ENCODE data around the gene STRN. TPM values are rescaled to one million over a fixed set of nuclear protein-coding genes. Genes with fewer than 3 reads are reported as not detected.
"Not testable (repeated sequence)": the region's sequence is repeated elsewhere in the genome, so short reads cannot be mapped to it uniquely, and the experiment has no call there.

The STRN gene
- total RNA-seq, 1 donor, result 18.5 TPM

DNA sequence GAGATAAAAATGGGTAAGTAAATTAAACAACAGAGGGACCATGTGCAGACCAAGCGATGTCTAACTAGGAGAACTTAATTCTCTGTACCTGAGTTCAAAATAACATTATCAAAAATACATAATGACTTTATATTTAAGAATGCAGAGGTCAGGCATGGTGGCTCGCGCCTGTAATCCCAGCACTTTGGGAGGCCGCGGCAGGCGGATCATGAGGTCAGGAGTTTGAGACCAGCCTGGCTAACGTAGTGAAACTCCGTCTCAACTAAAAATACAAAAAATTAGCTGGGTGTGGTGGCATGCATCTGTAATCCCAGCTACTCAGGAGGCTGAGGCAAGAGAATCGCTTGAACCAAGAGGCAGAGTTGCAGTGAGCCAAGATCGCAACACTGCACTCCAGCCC, 21.1 kb downstream of the STRN start:
- H3K27me3 ChIP-seq (ENCODE audit: insufficient read depth, low read length); H3K9me3 ChIP-seq (ENCODE audit: low read depth, low read length); H3K4me3 ChIP-seq (ENCODE audit: low read length); H3K4me1 ChIP-seq (ENCODE audit: insufficient read depth, low read length): not testable (repeated sequence)

DNA sequence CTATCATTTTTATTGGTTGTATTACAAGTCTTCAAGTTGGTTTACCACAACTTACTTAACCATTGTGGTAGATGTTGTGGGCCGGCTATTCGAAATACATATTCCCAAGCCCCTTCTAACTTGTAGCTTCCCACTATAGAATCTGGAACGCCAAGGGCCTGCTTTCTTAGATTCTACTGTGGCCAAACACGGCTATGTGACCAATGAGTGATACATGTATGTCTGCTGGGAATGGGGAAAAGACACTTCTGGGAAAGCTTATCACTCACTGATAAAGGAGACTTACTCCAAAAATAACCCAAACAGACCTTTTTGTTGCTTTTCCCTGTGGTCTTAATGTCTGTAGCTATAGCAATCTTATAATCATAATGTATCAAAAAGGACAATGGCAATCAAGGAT, 24.5 kb downstream of the STRN start:
- Histone ChIP-seq H3K4me3 (ENCODE audit: low read length) (no peak overlapping the region), H3K4me1 (ENCODE audit: insufficient read depth, low read length) (no peaks in the 10 kb centered on the region), H3K27me3 (ENCODE audit: insufficient read depth, low read length) (no peaks in the 10 kb centered on the region), H3K9me3 (ENCODE audit: low read depth, low read length) (no peaks in the 10 kb centered on the region)

DNA sequence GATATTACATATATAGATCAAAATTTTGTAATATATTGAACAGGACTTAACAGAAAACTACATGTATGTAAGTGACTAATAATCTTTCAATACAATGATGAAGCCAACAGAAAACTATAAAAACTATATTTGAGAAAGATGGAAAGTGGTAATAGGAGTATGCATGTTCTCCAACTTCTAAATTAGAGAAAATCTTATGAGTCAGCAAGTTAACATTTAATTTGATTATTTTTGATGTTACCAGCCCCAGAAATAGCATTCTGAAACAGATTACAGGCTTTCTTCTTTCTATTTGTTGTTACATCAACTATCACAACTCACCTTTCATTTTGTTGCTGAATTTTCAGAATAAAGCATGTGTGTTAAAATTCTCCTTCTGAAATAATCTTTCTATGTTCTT, 29.8 kb downstream of the STRN start:
- not testable (repeated sequence) for H3K4me1 ChIP-seq (ENCODE audit: insufficient read depth, low read length); H3K27me3 ChIP-seq (ENCODE audit: insufficient read depth, low read length); H3K9me3 ChIP-seq (ENCODE audit: low read depth, low read length); H3K4me3 ChIP-seq (ENCODE audit: low read length)

DNA sequence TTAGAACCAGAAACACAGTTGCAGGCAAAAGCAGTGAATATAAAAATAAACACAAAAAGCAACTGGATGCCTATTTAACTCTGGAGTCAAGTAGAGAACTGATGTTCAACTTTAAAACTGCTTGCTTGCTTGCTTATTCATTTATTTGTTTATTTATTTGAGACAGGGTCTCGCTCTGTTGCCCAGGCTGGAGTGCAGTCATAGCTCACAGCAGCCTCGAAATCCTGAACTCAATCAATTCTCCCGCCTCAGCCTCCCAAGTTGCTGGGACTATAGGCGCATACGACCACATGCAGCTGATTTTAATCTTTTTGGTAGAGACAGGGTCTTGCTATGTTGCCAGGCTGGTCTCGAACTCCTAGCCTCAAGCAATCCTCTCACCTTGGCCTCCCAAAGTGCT, 34.6 kb downstream of the STRN start:
- H3K27me3 ChIP-seq (ENCODE audit: insufficient read depth, low read length); H3K9me3 ChIP-seq (ENCODE audit: low read depth, low read length); H3K4me3 ChIP-seq (ENCODE audit: low read length); H3K4me1 ChIP-seq (ENCODE audit: insufficient read depth, low read length): not testable (repeated sequence)

DNA sequence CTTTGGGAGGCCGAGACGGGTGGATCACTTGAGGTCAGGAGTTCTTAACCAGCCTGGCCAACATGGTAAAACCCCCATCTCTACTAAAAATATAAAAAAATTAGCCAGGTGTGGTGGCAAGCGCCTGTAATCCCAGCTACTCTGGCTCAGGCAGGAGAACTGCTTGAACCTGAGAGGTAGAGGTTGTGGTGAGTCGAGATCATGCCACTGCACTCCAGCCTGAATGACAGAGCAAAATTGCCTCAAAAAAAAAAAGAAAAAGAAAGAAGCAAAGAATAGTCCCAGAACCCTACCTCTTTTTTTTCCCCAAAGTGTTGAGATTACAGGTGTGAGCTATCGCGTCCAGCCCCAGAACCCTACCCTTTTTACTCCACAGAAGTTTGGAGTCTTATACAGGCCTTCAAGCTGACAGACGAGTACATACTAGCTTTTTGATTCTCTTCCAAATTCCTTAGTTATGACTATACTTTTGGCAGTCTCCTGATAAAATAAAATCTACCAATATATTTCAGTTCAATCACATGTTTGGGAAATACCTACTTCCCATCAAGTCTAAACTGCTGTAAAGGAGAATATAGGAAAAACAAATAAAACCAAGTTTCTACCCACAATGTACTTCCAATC, 35.4 kb downstream of the STRN start:
- not testable (repeated sequence) for H3K9me3 ChIP-seq (ENCODE audit: low read depth, low read length); H3K27me3 ChIP-seq (ENCODE audit: insufficient read depth, low read length); H3K4me3 ChIP-seq (ENCODE audit: low read length); H3K4me1 ChIP-seq (ENCODE audit: insufficient read depth, low read length)

DNA sequence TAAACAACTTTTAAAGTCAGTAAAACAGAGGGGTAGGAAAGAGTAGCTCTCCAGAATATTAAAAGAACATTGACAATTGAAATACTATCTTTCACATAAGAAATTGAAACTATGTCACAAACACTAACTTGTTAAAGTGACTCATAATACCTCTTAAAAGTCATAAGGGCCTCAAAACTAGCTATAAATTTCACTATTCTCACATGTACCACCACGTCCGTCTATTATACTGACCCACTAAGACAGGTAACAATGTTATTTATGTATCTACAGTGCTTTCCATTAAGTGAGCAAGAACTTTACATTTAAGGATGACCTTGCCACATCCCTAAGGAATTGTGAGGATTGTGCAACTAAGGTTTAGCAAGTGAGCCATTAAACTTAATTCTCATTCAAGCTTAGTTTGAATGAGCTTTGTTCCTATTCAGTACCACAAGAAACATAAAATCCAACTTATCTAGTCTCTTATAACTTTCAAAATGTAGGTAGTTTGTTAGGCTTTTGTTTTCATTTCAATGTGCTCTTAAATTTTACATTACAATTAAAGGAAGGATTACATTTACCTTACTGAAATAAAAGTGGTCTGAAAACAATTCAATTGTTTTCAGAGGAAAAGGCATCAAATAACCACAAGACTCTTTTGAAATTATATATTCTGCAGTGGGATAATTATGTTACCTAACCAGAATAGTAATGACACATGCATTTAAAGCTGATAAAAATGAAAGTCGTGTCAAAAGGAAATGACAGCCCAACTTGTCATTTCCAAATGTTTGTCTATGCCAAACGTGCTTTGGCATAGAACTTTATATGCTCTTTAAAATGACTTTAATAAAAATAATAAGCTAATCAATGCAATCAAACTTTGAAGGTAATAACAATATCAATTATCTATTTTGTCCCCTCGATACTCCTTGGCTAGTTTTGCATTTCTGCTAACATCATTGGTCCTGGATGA, 39.9 kb downstream of the STRN start:
- not testable (repeated sequence) for H3K4me3 ChIP-seq (ENCODE audit: low read length); H3K9me3 ChIP-seq (ENCODE audit: low read depth, low read length); H3K27me3 ChIP-seq (ENCODE audit: insufficient read depth, low read length); H3K4me1 ChIP-seq (ENCODE audit: insufficient read depth, low read length)

DNA sequence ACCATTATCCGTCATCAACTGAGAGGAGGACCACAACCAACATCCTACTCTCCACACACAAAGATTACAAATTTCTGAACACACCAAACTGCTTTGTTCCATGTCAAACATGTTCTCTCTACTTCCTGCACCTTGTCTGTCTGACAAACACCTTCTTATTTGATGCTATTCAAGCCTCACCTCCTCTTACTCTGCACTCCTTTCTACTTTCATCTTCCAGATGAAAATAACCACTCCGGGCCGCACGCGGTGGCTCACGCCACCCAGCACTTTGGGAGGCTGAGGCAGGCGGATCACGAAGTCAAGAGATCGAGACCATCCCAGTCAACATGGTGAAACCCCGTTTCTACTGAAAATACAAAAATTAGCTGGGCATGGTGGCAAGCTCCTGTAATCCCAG, 43.7 kb downstream of the STRN start:
- H3K27me3 ChIP-seq (ENCODE audit: insufficient read depth, low read length); H3K9me3 ChIP-seq (ENCODE audit: low read depth, low read length); H3K4me3 ChIP-seq (ENCODE audit: low read length); H3K4me1 ChIP-seq (ENCODE audit: insufficient read depth, low read length): not testable (repeated sequence)

DNA sequence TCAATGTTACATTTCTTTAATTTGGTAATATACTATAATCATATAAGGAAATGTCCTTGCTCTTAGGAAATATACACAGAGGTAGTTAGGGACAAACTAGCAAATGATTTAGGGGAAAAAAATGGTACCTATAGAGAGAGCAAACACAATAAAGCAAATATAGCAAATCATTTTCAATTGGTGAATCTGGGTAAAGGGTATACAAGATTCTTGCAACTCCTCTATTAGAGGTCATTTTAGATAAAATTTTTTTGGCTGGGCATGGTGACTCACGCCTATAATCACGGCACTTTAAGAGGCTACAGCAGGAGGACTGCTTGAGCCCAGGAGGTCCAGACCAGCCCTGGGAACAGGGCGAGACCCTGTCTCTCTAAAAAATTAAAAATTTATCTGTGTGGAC, 44.4 kb downstream of the STRN start:
- H3K27me3 ChIP-seq (ENCODE audit: insufficient read depth, low read length), result no peaks in the 10 kb centered on the region
- no peaks in the 10 kb centered on the region for H3K4me1 ChIP-seq (ENCODE audit: insufficient read depth, low read length)
- no peak overlapping the region for H3K4me3 ChIP-seq (ENCODE audit: low read length)
- no peaks in the 10 kb centered on the region for H3K9me3 ChIP-seq (ENCODE audit: low read depth, low read length)

DNA sequence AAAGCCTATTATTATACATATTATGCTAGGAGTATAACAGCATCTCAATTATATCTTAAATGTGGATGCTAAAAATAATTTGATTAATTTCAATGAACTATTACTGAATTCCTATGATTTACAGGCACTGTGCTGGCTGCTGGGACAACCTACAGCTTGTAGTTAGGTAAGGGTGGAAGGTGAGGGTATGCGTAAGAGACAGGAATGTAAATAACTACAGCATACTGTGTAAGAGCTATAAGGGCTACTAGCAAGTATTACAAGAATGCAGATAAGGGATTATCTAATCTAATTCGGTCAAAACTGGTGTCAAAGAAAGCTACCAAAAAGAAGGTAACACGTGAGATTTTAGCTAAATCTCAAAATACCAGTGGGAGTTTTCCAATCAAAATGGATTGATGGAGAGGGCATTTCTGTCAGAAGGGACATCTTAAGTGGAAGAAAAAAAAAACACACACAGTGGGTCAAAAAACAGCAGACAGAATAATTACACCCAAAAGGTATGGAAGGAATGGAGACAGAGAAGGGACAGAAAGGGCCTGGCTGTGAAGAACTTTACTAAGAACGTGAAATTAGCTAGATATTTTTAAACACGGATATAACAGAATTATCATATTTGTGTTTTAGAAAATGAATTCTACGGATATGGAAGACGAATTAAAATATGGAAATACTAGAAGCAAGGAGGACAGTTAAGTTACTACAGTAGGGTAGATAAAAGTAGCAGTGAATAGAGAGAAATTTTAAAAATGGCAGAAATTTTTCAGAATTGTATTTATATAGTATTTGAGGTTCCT, 47.1 kb downstream of the STRN start:
- H3K4me3 ChIP-seq (ENCODE audit: low read length), result no peak overlapping the region
- H3K4me1 ChIP-seq (ENCODE audit: insufficient read depth, low read length), result peaks cover 7% of the 10 kb centered on the region
- H3K27me3 ChIP-seq (ENCODE audit: insufficient read depth, low read length), result no peaks in the 10 kb centered on the region
- no peaks in the 10 kb centered on the region for H3K9me3 ChIP-seq (ENCODE audit: low read depth, low read length)

DNA sequence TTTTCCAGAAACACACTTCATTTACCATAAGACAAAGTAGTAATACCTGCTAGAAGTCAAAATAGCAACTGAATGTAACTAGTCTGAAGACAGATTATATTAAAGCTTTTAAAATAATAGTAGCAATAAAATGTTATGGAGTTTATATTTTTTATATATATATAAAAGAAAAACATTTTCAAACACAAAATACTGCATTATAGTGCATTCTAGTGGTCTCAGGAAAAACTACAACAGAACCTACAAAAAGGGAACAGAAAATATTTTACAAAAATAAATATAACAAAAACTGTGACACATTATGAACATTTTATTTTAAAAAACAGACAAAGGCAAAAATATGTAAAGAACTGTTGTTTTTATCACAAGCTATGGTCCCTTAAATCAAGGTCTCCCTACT, 48.0 kb downstream of the STRN start:
- no peaks in the 10 kb centered on the region for H3K27me3 ChIP-seq (ENCODE audit: insufficient read depth, low read length)
- no peak overlapping the region for H3K4me3 ChIP-seq (ENCODE audit: low read length)
- H3K4me1 ChIP-seq (ENCODE audit: insufficient read depth, low read length), result peaks cover 7% of the 10 kb centered on the region
- no peaks in the 10 kb centered on the region for H3K9me3 ChIP-seq (ENCODE audit: low read depth, low read length)

DNA sequence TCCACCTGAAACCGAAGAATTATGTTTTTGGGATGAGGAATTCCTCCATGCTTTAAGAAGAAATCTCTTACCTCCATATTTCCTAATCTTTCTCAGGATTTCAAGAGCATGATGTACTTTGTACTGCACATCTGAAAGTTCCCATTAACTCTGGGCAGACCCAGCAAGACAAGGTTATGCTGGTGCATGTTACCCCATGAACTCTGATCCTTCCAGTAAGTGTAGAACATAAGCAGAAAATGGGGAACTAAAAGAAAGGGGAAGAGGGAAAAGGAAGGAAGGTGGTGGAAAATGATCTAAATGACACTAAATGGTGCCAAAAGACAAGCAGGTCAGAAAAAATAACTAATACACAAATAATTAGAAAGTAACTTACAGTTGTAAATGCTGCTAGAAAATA, 50.7 kb downstream of the STRN start:
- no peaks in the 10 kb centered on the region for H3K27me3 ChIP-seq (ENCODE audit: insufficient read depth, low read length)
- no peaks in the 10 kb centered on the region for H3K9me3 ChIP-seq (ENCODE audit: low read depth, low read length)
- H3K4me3 ChIP-seq (ENCODE audit: low read length), result no peak overlapping the region
- peaks cover 7% of the 10 kb centered on the region for H3K4me1 ChIP-seq (ENCODE audit: insufficient read depth, low read length)

DNA sequence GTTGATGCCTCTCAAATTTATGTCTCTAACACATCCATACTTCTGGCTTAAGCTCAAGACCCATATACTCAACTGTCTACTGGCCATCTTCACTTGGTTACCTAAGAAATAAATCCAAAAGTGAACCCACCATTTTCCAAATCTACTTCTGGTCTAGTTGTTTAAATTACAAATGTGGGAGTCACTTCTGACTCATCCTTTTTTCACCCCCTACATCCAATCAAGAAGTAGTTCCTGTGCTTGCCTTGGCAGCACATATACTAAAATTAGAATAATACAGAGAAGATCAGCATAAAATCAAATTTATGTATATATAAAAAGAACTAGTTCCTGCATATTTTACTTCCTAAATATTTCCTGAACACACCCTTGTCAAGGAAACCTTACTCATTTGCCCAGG, 53.6 kb downstream of the STRN start:
- H3K27me3 ChIP-seq (ENCODE audit: insufficient read depth, low read length), result no peaks in the 10 kb centered on the region
- no peaks in the 10 kb centered on the region for H3K9me3 ChIP-seq (ENCODE audit: low read depth, low read length)
- H3K4me3 ChIP-seq (ENCODE audit: low read length), result no peak overlapping the region
- peaks cover 7% of the 10 kb centered on the region for H3K4me1 ChIP-seq (ENCODE audit: insufficient read depth, low read length)

DNA sequence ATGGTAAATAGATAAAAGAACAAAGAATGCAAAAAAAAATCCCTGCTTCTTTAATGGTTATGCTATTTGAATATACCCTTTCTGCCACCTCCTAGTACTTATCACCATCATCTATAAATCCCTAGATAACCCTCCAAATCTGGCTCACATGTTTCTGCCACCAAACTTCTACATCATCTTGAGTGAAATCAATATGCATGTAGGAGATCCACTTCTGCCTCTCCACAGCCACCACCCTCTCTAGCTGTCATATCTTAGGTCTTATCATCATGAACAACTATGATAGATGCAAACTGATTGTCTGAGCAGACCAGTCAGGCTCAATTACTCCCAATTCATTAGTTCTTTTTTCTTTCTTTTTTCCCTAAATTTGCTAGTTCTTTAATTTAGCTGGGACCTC, 55.3 kb downstream of the STRN start:
- Histone ChIP-seq H3K9me3 (ENCODE audit: low read depth, low read length) (no peaks in the 10 kb centered on the region), H3K27me3 (ENCODE audit: insufficient read depth, low read length) (no peaks in the 10 kb centered on the region), H3K4me1 (ENCODE audit: insufficient read depth, low read length) (peaks cover 5% of the 10 kb centered on the region), H3K4me3 (ENCODE audit: low read length) (no peak overlapping the region)

DNA sequence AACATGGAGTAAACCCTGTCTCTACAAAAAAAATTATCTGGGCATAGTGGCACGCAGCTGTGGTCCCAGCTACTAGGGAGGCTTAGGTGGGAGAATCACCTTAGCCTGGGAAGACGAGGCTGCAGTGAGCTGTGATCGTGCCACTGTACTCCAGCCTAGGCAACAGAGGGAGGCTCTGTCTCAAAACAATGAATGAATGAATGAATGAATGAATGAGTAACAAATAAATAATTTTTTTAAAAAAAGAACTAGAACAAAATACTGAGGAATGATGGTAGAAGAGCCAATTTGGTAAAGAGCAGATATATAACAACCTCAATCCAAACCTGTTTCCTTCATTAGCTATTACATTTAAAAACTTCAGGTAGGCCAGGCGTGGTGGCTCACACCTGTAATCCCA, 60.1 kb downstream of the STRN start:
- no peaks in the 10 kb centered on the region for H3K27me3 ChIP-seq (ENCODE audit: insufficient read depth, low read length)
- no peak overlapping the region for H3K4me3 ChIP-seq (ENCODE audit: low read length)
- no peaks in the 10 kb centered on the region for H3K4me1 ChIP-seq (ENCODE audit: insufficient read depth, low read length)
- no peaks in the 10 kb centered on the region for H3K9me3 ChIP-seq (ENCODE audit: low read depth, low read length)

DNA sequence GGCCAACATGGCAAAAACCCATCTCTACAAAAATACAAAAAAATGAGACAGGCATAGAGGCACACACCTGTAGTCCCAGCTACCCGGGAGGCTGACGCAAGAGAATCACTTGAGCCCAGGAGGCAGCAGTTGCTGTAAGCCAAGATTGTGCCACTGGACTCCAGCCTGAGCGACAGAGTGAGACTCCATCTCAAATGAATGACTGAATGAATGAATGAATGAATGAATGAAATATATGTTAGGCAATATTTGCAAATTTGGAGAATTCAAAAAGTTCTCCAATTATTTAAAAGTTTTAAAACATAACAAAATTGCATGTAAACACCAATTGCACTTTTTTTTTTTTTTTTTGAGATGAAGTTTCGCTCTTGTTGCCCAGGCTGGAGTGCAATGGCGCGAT, 61.7 kb downstream of the STRN start:
- no peaks in the 10 kb centered on the region for H3K27me3 ChIP-seq (ENCODE audit: insufficient read depth, low read length)
- H3K9me3 ChIP-seq (ENCODE audit: low read depth, low read length), result no peaks in the 10 kb centered on the region
- no peaks in the 10 kb centered on the region for H3K4me1 ChIP-seq (ENCODE audit: insufficient read depth, low read length)
- no peak overlapping the region for H3K4me3 ChIP-seq (ENCODE audit: low read length)
